ENCODE data around the gene TDRD7. TPM values are rescaled to one million over a fixed set of nuclear protein-coding genes. Genes with fewer than 3 reads are reported as not detected.

The TDRD7 gene
- total and polyA plus RNA-seq, 9 of the 15 experiments (the other 6 are each of a cell fraction or from before 2014, with no cell fraction given): 2.2 to 7.7 (median 5.2) TPM

DNA sequence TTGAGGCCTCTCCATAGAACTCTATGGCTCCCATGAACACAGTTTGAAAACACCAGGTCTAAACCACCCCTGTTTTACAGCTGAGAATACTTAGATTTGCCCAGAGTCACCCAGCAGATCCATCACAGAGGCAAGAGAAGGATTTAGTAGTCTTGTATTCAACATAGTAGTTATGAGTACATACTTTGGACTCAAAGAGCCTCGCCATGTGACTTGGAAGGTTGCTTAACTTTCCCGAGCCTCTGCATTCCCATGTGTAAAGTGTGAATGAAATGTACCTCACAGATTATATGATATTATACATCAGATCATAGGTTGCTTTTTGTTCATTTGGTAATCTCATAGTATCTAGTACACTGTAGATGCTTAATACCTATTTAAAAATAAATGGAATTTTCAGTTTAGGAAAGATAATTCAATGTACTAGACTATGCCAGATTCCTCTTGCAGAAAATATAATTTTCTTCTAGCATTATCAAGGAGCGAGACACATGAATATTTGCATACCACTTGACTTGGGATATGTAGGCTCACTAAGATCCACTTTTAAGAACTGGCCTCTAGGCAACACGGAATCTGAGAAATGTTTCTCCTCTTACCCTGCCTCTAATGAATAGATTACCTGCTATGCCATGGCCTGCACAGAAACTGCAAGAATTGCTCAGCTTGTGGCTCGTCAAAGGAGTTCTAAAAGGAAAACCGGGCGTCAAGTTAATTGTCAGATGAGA lies 18.6 kb downstream of the TDRD7 start (continued):
- TF ChIP-seq, protein P1, sequence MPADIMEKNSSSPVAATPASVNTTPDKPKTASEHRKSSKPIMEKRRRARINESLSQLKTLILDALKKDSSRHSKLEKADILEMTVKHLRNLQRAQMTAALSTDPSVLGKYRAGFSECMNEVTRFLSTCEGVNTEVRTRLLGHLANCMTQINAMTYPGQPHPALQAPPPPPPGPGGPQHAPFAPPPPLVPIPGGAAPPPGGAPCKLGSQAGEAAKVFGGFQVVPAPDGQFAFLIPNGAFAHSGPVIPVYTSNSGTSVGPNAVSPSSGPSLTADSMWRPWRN (IDR thresholded peaks at IDR 0.05; ENCODE audit: low read depth): no peak
- TF ChIP-seq SPI1 (IDR thresholded peaks at IDR 0.05; ENCODE audit: borderline replicate concordance, low read depth, low read length) (no peak), RBBP5 (IDR thresholded peaks at IDR 0.05; ENCODE audit: borderline replicate concordance, insufficient read depth, low read length, poor library complexity, severe bottlenecking) (no peak), ZNF146 (CRISPR knock-in tag; IDR thresholded peaks at IDR 0.05; ENCODE audit: unreplicated experiment) (no peak), ZNF316 (IDR thresholded peaks at IDR 0.05) (no peak), ZKSCAN8 (CRISPR knock-in tag; IDR thresholded peaks at IDR 0.05) (no peak), SLC30A9 (CRISPR knock-in tag; IDR thresholded peaks at IDR 0.05) (no peak)

DNA sequence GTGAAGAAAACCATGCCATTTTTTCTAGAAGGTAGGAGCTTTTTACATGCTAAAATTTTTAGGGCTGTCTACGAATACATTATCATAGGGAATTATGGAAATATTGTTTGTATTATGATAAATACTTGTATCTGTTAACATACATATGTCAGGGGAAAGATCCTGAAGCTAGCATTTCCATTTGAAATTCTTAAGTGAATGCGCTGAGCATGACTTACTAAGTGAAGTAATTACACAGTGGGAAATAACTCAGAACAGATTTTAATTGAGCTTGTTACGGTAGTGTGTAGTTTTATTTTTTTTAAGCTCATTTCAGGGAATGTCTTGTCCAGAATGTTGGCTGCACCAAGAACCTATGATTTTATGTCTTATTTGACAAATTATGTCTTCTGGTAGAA lies 19.1 kb downstream of the TDRD7 start:
- no peak for DNase-seq (ENCODE audit: extremely low read depth in 1 of 4, low spot score in 3 of 4)
- Histone ChIP-seq H4K20me1 (replicated peaks; ENCODE audit: control insufficient read depth, insufficient read depth, low read length) (no peaks in the 10 kb centered on the region), H3K9me1 (ENCODE audit: control insufficient read depth, insufficient read depth, low read length) (no peaks in the 10 kb centered on the region), H3K4me3 (no peak overlapping the region), H3K79me2 (ENCODE audit: control insufficient read depth, insufficient read depth, low read length) (no peaks in the 10 kb centered on the region), H2AFZ (ENCODE audit: low read depth, low read length) (no peak overlapping the region), H3K27ac (ENCODE audit: extremely low read depth, low read depth, low read length) (no peak overlapping the region), H3K4me1 (replicated peaks in 1 of 2; ENCODE audit: control insufficient read depth in 2 of 2, insufficient read depth in 2 of 2, low read length in 2 of 2) (no peaks in the 10 kb centered on the region), H3K9me3 (replicated peaks; ENCODE audit: control insufficient read depth, insufficient read depth, low read depth, low read length) (no peaks in the 10 kb centered on the region), H3K9ac (ENCODE audit: insufficient read depth in 1 of 2, low read depth in 2 of 2, low read length in 2 of 2) (no peak overlapping the region), H3K27me3 (ENCODE audit: control insufficient read depth in 2 of 2, insufficient read depth in 2 of 2, low read length in 2 of 2) (no peaks in the 10 kb centered on the region; a peak in 1 of 5 replicates), H3K36me3 (ENCODE audit: control insufficient read depth, insufficient read depth, low read length) (peaks cover 4% of the 10 kb centered on the region; the same call in 2 of the 3 replicates), H3K4me2 (ENCODE audit: insufficient read depth, low read length) (no peak overlapping the region)
- BruUV-seq (replicated peaks): no TSS peak
- ATAC-seq: no peak
- WGBS (ENCODE audit: insufficient coverage, low coverage, missing lambda C conversion rate): 66% methylated on average over 3 of the region's 3 CpGs
- no peak for FAIRE-seq
- ChIA-PET POLR2A (interaction anchor here (0.8 to 1.2 kb wide), 2 partner anchors 9 to 12 kb away, joined by 3 read pairs; no protein-coding TSS in a partner anchor), CTCF (ENCODE audit: low intra/inter-chr PET ratio) (no interaction called here)
- in situ Hi-C loops (cut with MboI) (no loop called here), intact Hi-C loops (cut with micrococcal nuclease) (no loop called here)
- TF ChIP-seq, protein P2, sequence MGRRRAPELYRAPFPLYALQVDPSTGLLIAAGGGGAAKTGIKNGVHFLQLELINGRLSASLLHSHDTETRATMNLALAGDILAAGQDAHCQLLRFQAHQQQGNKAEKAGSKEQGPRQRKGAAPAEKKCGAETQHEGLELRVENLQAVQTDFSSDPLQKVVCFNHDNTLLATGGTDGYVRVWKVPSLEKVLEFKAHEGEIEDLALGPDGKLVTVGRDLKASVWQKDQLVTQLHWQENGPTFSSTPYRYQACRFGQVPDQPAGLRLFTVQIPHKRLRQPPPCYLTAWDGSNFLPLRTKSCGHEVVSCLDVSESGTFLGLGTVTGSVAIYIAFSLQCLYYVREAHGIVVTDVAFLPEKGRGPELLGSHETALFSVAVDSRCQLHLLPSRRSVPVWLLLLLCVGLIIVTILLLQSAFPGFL (CRISPR knock-in tag; IDR thresholded peaks at IDR 0.05): no peak
- TF ChIP-seq XRCC3 (IDR thresholded peaks at IDR 0.05) (no peak), ZC3H8 (IDR thresholded peaks at IDR 0.05) (no peak), BRD4 (IDR thresholded peaks at IDR 0.05) (no peak), BCL6 (CRISPR knock-in tag; IDR thresholded peaks at IDR 0.05) (no peak), MXI1 (IDR thresholded peaks at IDR 0.05; ENCODE audit: low read depth, low read length) (no peak)
- TF ChIP-seq, protein P3, sequence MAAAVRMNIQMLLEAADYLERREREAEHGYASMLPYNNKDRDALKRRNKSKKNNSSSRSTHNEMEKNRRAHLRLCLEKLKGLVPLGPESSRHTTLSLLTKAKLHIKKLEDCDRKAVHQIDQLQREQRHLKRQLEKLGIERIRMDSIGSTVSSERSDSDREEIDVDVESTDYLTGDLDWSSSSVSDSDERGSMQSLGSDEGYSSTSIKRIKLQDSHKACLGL (CRISPR knock-in tag; IDR thresholded peaks at IDR 0.05; ENCODE audit: borderline replicate concordance, poor library complexity, severe bottlenecking): no peak
- TF ChIP-seq, protein P4, sequence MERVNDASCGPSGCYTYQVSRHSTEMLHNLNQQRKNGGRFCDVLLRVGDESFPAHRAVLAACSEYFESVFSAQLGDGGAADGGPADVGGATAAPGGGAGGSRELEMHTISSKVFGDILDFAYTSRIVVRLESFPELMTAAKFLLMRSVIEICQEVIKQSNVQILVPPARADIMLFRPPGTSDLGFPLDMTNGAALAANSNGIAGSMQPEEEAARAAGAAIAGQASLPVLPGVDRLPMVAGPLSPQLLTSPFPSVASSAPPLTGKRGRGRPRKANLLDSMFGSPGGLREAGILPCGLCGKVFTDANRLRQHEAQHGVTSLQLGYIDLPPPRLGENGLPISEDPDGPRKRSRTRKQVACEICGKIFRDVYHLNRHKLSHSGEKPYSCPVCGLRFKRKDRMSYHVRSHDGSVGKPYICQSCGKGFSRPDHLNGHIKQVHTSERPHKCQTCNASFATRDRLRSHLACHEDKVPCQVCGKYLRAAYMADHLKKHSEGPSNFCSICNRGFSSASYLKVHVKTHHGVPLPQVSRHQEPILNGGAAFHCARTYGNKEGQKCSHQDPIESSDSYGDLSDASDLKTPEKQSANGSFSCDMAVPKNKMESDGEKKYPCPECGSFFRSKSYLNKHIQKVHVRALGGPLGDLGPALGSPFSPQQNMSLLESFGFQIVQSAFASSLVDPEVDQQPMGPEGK (CRISPR knock-in tag; IDR thresholded peaks at IDR 0.05; ENCODE audit: borderline replicate concordance): no peak

All from K562 (cell line).